Renal cortical epithelial cell (primary cell): ENCODE results near the gene GRIK1. TPM values are rescaled to one million over a fixed set of nuclear protein-coding genes. Genes with fewer than 3 reads are reported as not detected.

Experiments used
- DNase-seq: peaks from one replicate; pipeline ENCODE4 v3.0.0-alpha.2; 2011; ENCODE audit warnings: low read depth
- total RNA-seq: library from RNA; depleted of rRNA; stranded (reverse); fragments of >200 nt; gene quantifications from 2 replicates; pipeline ENCODE4 v1.2.3, GENCODE V29; 2014

The GRIK1 gene
- total RNA-seq, 1 donor from 2014 or later, result not detected

DNA sequence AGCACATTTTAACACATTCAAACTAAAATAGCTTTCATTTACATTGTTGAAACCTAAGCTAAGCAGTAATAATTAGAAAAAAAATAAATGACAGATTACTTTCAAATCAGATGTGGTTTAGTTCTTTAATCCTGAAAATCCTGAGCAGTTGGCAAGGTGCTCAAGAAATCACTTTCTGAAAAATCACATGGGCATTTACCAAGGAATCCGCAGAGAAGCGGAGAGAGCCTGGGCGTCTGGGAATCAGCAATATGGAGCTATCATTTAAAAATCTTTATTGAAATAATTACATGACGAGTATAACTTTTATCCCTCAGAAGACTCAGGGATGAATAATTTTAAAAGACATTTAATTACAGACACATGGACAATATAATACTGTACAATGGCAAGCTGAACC is 30.2 kb downstream of the GRIK1 start:
- DNase-seq, result no peak

GRCh38 chr21:29904359-29905282 is 35.2 kb downstream of the GRIK1 start:
- DNase-seq, result peak; percentile 29

- no peak for DNase-seq
Measured at GRCh38 chr21:29896884-29897283, 42.9 kb downstream of the GRIK1 start.

DNA sequence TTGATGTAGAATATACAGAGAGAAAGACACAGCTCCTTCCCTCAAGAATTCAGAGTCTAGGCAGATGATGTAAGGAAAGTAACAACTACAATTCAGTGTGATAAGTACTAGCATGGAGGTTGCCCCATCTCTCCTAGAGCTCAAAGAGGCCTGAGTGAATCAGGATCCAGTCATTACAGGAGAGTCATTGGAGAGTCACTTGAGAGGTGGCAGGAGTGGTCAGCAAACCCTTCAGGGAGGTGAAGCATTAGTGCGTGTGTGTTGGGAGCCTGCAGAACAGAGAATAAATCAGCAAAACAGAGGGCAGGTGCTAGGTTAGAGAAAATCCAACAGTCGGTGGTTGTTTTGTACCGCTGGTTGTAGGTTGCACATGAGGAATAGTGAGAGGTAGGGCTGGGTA is 46.1 kb downstream of the GRIK1 start:
- DNase-seq, result no peak

DNA sequence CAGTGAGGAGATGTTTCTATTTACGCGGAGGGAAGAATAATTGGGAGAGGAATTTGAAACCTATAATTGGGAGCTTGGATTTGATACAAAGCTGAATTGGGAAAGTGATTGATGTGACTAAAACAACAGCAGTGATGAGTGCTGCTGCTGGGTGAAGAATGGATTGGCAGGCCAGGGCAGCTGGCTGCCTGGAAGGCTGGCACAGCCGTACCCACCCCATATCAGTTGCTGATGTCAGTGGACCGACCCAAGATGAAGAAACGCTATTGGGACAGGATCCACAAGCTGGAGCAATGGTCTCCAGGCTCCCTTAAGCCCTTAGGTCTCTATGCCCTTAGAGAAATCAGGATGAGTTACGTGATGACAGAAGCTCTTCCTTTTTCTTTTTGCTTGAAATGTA is 47.4 kb downstream of the GRIK1 start:
- DNase-seq, result no peak

DNA sequence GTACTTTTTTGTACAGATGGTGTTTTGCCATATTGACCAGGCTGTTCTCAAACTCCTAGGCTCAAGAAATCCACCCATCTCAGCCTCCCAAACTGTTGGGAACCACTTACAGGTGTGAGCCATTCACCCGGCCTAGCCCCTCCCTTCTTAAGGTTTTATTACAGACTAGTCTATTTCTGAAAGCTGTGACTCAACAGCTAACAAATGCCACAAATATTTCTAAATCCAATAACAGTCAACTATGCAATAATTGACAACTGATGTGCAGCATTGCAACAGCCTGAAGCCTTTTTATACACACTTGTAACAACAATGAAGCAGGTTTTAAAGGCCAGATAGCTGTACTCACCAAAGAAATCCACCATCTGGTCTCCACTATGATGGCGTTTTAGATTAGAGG is 51.4 kb downstream of the GRIK1 start:
- DNase-seq, result peak; percentile 42

DNA sequence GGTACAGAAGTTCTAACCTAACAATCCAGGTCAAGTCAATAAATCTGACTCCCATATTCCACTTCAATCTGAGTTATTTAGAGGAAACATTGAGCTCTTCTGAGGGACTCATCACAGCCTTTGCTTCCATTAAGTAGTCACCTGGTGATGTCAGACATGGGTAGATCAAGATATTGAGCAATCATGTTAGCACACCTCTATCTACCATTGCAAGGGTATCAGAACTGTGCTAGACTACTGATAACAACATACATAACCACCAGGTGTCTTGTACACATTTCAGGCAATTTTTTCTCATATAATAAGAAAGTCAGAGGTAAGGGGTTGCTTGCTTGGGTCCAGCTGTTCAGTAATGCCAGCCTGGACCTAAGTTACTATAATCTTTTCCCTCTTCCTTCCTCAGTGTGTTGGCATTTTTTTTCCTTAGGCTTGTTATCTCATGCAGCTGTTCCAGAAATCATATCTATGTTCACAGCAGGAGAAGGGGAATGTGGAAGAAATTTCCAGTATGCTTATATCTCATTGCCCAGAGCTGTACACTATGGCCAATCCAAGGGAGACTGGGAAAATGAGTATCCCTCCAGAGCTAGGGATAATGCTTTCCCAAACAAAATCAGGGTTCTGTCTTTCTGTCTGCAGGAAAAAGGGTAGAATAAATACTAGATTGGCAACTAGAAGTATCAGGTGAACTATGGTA is 52.3 kb downstream of the GRIK1 start:
- no peak for DNase-seq

DNA sequence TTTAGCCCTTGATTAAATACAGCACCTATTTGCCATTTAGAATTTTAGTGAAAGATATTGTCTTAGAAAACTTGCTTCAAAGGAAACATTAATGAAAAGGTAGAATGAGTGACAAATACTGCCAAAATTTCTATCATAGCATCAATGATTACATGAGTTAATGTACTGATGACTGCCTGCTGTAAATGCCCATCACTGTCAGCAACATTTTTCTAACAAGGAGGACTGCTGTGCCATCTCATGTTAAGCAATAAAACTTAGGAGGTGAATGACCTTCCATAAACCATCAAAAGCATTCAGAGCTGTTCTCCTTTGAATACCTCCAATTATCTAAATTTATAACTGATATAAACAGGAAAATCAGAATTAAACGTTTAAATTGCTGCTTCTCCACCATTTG is 54.3 kb downstream of the GRIK1 start:
- DNase-seq, result no peak

- DNase-seq, result no peak
Measured at GRCh38 chr21:29875873-29876272, 63.9 kb downstream of the GRIK1 start.

DNA sequence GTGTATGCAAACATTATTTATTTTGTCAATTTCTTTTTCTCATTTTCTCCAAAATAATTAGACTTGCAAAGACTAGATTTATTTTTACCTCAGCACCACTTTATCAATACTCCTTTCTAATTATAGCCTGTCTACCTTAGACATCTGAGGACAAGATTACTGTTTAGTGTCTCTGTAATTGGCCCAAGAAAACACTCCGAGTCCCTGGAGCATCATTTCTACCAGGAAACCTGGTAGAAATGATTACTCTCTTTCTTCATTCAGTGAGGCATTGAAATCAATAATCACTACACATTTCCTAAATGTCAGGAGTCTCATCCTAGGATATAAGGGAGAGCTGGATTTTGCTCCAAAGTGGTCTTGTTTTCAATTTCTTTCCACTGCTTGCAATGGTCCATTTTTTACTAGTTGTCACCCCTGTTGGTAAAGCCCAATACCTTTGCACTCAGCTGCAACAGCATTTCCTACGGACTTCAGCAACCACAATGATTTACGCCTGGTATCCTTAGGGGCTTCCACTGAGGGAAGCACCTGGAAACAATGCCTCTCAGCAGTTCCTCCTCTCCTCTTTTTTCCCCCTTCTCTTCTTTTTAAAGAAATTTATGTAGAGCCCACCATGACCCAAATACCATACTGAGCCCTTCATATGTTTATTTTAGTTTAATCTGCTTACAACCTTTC is 64.6 kb downstream of the GRIK1 start:
- DNase-seq, result no peak

- DNase-seq, result no peak
Measured at GRCh38 chr21:29873908-29874307, 65.9 kb downstream of the GRIK1 start.

- no peak for DNase-seq
Measured at GRCh38 chr21:29870814-29871213, 69.0 kb downstream of the GRIK1 start.

DNA sequence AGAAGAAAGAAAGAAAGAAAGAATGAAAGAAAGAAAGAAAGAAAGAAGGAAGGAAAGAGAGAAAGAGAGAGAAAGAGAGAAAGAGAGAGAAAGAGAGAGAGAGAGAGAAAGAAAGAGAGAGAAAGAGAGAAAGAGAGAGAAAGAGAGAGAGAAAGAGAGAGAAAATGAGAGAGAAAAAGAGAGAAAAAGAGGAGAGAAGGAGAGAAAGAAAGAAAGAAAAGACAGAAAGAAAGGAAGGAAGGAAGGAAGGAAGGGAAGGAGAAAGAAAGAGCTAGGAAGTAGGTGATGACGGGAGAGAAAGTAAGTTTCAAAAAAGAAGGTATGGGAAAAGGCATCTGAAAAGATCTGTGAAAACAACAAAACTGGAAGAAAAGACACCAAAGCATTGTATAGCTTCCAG is 72.0 kb downstream of the GRIK1 start:
- no peak for DNase-seq

DNA sequence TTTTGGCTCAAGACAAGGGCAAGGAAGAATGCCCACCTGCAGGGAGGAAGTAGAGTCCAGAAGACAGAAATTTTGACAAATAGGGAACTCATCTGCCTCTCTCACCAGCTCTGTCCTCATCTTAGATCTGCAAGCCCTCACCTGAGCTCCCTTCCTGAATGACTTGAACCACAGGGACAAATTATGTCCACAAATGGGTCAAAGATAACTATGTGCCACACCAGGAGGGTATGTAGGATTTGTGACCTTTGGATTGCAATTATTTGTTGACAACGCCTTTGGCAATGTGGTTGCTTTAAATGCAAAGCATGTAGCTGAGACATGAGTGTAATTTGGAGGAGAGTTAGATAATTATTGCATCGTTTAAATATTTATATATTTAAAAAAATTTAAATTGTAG is 79.5 kb downstream of the GRIK1 start:
- DNase-seq, result no peak

DNA sequence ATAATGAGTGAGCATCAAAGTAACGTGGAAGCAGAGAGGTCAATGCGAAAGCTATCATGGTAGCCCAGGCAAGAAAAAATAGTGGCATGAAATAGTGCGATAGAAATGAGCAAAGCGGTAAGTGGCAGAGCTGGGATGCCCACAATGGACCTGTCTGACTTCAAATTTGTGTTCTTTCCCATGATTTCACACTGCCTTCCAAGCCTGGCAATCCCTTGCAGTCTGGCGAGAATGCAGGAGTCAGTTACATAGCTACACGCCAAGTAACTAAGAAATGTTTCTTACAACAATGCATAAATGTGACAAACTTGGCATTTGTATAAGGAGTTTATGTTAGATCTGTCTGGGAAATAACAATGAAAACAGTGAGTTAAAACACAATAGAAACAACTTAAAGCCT is 82.6 kb downstream of the GRIK1 start:
- DNase-seq, result no peak

GRCh38 chr21:29854795-29855194 is 85.0 kb downstream of the GRIK1 start:
- no peak for DNase-seq

- no peak for DNase-seq
Measured at GRCh38 chr21:29851611-29852010, 88.2 kb downstream of the GRIK1 start.

DNA sequence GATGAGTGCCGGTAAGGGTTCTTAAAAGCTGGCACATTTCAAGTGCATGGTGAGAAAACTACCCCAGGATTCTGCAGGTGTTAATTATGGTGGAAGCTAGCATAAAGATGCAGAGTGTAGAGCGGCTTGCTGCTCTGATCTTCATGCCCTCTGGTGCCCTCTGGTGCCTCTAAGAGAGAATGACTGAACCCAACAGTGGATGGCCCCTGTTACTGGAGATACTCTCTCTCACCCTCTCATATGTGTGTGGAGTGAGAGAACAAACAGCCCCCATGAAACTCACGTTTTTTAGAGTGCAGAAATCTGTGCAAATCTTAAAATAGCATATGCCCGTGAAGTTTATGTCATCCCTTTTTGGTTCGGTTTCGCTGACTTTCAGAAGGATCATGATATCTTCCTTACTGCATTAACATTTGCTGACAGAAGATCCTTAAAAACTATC is 90.0 kb downstream of the GRIK1 start:
- peak; percentile 55 for DNase-seq

GRCh38 chr21:29843804-29844203 is 96.0 kb downstream of the GRIK1 start:
- no peak for DNase-seq

GRCh38 chr21:29834617-29835016 is 105.2 kb downstream of the GRIK1 start:
- no peak for DNase-seq

GRCh38 chr21:29832217-29832616 is 107.6 kb downstream of the GRIK1 start:
- DNase-seq, result no peak

GRCh38 chr21:29829564-29830275 is 110.1 kb downstream of the GRIK1 start:
- DNase-seq, result peak; percentile 4
